DOHH2 (cell line): ENCODE measurements around the gene UGT3A1.

Experiments
- EZH2phosphoT487 ChIP-seq: fragments of 200-600 bp; sonication (generic); IDR thresholded peaks from 2 replicates; pipeline ENCODE4 v1.6.1; 2017; ENCODE audit warnings: borderline replicate concordance, mild to moderate bottlenecking, antibody characterized with exemption, low read length, moderate library complexity, mixed read lengths
- TF ChIP-seq, protein P1 (sequence below): fragments of 200-600 bp; sonication (generic); IDR thresholded peaks from one replicate; pipeline ENCODE4 v1.5.1; 2014; ENCODE audit warnings: antibody characterized with exemption, mild to moderate bottlenecking, low read depth, low read length; ENCODE audit not compliant: poor library complexity, severe bottlenecking

DNA sequence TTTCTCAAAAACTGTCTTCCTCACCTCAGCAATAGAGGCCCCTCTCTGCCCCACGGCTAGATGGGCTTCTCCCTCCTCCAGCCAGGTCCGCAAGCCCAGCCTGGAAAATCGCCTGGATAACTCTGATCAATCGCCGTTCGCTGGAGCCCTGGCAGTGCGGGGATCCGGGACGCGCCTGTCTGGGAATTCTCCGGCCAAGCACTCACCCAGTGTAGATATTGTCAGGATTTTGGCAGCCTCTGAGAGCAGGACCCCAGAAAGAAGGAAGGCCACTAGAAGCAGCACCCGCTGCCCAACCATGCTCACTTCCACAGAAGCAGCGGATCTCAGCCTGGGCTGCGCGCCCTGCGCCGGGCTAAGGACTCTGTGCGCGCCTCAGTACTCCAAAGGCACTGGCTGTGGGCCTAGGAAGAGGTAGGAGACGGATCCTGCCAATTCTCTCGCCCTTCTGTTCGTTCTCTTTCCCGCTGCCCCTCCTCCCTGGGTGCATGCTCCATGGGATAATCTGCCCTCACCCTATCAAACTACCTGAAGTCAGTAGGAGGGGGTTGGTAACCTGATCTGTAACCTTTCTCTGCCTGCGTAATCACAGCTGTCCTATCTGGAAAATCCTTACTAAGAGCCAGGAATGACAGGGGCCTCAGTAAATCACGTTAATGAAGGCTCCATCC lies at the start of gene UGT3A1:
- TF ChIP-seq, protein P1, sequence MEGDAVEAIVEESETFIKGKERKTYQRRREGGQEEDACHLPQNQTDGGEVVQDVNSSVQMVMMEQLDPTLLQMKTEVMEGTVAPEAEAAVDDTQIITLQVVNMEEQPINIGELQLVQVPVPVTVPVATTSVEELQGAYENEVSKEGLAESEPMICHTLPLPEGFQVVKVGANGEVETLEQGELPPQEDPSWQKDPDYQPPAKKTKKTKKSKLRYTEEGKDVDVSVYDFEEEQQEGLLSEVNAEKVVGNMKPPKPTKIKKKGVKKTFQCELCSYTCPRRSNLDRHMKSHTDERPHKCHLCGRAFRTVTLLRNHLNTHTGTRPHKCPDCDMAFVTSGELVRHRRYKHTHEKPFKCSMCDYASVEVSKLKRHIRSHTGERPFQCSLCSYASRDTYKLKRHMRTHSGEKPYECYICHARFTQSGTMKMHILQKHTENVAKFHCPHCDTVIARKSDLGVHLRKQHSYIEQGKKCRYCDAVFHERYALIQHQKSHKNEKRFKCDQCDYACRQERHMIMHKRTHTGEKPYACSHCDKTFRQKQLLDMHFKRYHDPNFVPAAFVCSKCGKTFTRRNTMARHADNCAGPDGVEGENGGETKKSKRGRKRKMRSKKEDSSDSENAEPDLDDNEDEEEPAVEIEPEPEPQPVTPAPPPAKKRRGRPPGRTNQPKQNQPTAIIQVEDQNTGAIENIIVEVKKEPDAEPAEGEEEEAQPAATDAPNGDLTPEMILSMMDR = no peak
- TF ChIP-seq EZH2phosphoT487 = no peak
